ENCODE results near the gene KRTAP1-1. TPM values are rescaled to one million over a fixed set of nuclear protein-coding genes. Genes with fewer than 3 reads are reported as not detected.
"Not testable (repeated sequence)": the region's sequence is repeated elsewhere in the genome, so short reads cannot be mapped to it uniquely, and the experiment has no call there.

The KRTAP1-1 gene
- total RNA-seq, 3 donors from 2014 or later = not detected

DNA sequence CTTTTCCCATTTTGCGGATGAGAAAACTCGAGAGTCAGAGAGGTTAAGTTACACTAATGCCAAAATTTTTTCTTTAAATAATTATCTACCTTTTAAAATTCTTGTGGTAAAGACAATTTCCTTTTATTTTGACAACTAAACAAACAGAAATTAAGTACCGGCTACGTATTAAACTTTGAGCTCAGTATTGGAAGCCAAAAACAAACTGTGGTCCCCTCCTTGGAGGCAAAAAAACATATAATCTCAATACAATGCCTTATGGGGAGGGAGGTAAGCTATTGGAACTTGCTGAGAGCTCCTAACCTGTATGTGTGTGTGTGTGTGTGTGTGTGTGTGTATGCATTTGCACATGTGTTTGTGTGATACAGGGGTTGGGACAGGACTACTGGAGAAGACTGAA is 22.2 kb upstream of the KRTAP1-1 start:
- H3K4me1 Mint-ChIP-seq (ENCODE audit: low read depth) = no peaks in the 10 kb centered on the region
- H3K9me3 Mint-ChIP-seq = no peaks in the 10 kb centered on the region
- DNase-seq (no peak), ATAC-seq (no peak)
- no peaks in the 10 kb centered on the region for H3K36me3 Mint-ChIP-seq (ENCODE audit: insufficient read depth)
- H3K27me3 Mint-ChIP-seq (ENCODE audit: low read depth) = peaks cover 16% of the 10 kb centered on the region
- no peak overlapping the region for H3K4me3 Mint-ChIP-seq

- no peak for DNase-seq
- H3K4me1 Mint-ChIP-seq (ENCODE audit: low read depth) = no peaks in the 10 kb centered on the region
- H3K4me3 Mint-ChIP-seq = no peak overlapping the region
- H3K9me3 Mint-ChIP-seq = peaks cover 7% of the 10 kb centered on the region
- ATAC-seq = no peak
- H3K27me3 Mint-ChIP-seq (ENCODE audit: low read depth) = peaks cover 20% of the 10 kb centered on the region
- no peaks in the 10 kb centered on the region for H3K36me3 Mint-ChIP-seq (ENCODE audit: insufficient read depth)
These were observed 20.7 kb upstream of the KRTAP1-1 start for GRCh38 chr17:41061964-41062363.

DNA sequence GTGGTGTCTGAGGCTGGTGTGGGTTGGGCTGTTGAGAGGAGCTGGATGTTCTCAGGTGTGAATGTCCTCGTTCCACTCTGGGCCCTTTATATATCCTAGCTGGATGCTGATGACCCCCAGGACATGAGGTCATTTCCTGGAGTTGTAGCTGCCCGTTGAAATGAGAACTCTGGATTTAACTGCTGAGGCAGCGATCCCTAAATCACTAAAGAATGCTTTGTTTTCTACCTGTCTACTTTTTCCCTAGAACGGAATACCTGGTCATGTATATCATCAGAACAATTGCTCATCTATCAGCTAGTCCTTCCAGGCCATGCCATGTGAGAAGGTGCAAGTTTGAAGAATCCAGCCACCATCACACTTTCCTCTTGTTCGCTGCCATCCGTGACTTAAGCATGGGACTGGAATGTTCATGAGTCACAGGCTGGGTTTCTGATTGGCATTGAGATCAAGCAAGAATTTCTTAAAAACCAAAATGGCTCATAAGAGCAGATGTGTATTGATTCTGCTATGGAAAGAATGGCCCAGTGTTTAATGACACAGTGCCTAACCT is 18.9 kb upstream of the KRTAP1-1 start, which contains the start of gene KRTAP2-3:
Gene KRTAP2-3 (minus strand): TSS at position 63 of the 553 bp plus-strand sequence. CDS start 64 bp downstream, outside the sequence.
- H3K4me1 Mint-ChIP-seq (ENCODE audit: low read depth) = no peaks in the 10 kb centered on the region
- no peak for DNase-seq
- H3K27me3 Mint-ChIP-seq (ENCODE audit: low read depth) = peaks cover 31% of the 10 kb centered on the region
- H3K9me3 Mint-ChIP-seq = peaks cover 7% of the 10 kb centered on the region
- H3K36me3 Mint-ChIP-seq (ENCODE audit: insufficient read depth) = no peaks in the 10 kb centered on the region
- no peak within 1 kb of the TSS for H3K4me3 Mint-ChIP-seq
- no peak for ATAC-seq

DNA sequence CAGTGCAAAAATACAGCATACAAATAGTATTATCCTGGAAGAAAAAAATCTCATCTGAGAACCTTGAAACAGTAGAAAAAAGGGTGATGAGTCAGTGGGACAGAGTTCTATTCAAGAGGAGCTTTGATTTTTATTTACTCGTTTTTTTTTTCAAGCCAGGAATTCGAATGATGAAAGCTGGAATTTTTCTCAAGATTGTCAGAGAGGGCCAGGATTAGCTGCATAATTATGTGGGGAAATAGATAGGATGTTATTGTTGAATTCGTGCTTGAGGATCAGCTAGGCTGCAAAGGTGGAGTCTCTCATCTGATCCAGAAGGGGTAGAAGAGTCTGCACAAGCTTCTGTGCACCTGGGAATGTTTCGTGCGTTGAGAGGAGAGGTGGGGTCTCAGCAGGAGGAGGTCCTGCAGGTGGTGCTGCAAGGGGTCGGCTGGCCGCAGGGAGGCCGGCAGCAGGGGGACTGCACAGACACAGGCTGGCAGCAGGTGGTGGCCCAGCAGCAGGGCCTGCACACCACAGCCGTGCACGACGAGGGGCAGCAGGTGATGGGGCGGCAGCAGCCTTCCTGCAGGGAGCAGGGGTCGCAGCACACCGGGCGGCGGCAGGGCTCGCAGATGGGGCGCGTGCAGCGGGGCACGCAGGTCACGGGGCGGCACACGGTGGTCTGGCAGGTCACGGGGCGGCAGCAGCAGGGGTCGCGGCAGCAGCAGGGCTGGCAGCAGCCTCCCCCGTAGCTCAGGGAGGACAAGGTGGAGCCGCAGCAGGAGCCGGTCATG is 18.2 kb upstream of the KRTAP1-1 start:
- H3K27me3 Mint-ChIP-seq (ENCODE audit: low read depth) = peaks cover 32% of the 10 kb centered on the region
- not testable (repeated sequence) for ATAC-seq; DNase-seq; H3K36me3 Mint-ChIP-seq (ENCODE audit: insufficient read depth); H3K4me1 Mint-ChIP-seq (ENCODE audit: low read depth); H3K9me3 Mint-ChIP-seq; H3K4me3 Mint-ChIP-seq

GRCh38 chr17:41058741-41059140 is 17.5 kb upstream of the KRTAP1-1 start:
- Mint-ChIP-seq H3K27me3 (ENCODE audit: low read depth) (peaks cover 32% of the 10 kb centered on the region), H3K36me3 (ENCODE audit: insufficient read depth) (no peaks in the 10 kb centered on the region), H3K4me1 (ENCODE audit: low read depth) (no peaks in the 10 kb centered on the region), H3K9me3 (peaks cover 7% of the 10 kb centered on the region), H3K4me3 (no peak overlapping the region)
- ATAC-seq (no peak), DNase-seq (no peak)

- DNase-seq = no peak
- ATAC-seq = no peak
- Mint-ChIP-seq H3K9me3 (peaks cover 7% of the 10 kb centered on the region), H3K27me3 (ENCODE audit: low read depth) (peaks cover 32% of the 10 kb centered on the region), H3K4me3 (no peak overlapping the region), H3K4me1 (ENCODE audit: low read depth) (no peaks in the 10 kb centered on the region), H3K36me3 (ENCODE audit: insufficient read depth) (no peaks in the 10 kb centered on the region)
These were observed 16.3 kb upstream of the KRTAP1-1 start for GRCh38 chr17:41057547-41057946.

- not testable (repeated sequence) for H3K4me1 Mint-ChIP-seq (ENCODE audit: low read depth); H3K4me3 Mint-ChIP-seq; DNase-seq; ATAC-seq; H3K9me3 Mint-ChIP-seq; H3K36me3 Mint-ChIP-seq (ENCODE audit: insufficient read depth)
- H3K27me3 Mint-ChIP-seq (ENCODE audit: low read depth) = peaks cover 30% of the 10 kb centered on the region
These were observed 13.9 kb upstream of the KRTAP1-1 start, which contains the start of gene KRTAP2-2 for GRCh38 chr17:41055130-41055529. TSS of gene KRTAP2-2 (minus strand) at chr17:41055230. CDS start at chr17:41055211, 19 bp downstream.

DNA sequence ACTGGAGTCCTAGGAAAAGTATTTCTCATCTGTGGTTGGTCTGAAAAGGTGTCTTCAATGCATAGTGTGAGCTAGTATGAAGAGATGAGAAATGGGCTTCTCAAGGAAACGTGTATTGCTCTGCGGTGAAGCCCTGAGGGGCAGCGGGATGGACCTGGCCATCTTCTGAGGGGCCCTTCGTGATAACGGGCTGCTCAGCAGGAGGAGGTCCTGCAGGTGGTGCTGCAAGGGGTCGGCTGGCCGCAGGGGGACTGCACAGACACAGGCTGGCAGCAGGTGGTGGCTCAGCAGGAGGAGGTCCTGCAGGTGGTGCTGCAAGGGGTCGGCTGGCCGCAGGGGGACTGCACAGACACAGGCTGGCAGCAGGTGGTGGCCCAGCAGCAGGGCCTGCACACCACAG is 13.3 kb upstream of the KRTAP1-1 start:
- not testable (repeated sequence) for H3K36me3 Mint-ChIP-seq (ENCODE audit: insufficient read depth); H3K4me1 Mint-ChIP-seq (ENCODE audit: low read depth); H3K9me3 Mint-ChIP-seq; ATAC-seq; H3K4me3 Mint-ChIP-seq; DNase-seq
- peaks cover 27% of the 10 kb centered on the region for H3K27me3 Mint-ChIP-seq (ENCODE audit: low read depth)

- DNase-seq (no peak), ATAC-seq (no peak)
- no peaks in the 10 kb centered on the region for H3K36me3 Mint-ChIP-seq (ENCODE audit: insufficient read depth)
- no peak overlapping the region for H3K4me3 Mint-ChIP-seq
- peaks cover 7% of the 10 kb centered on the region for H3K9me3 Mint-ChIP-seq
- H3K27me3 Mint-ChIP-seq (ENCODE audit: low read depth) = peaks cover 24% of the 10 kb centered on the region
- H3K4me1 Mint-ChIP-seq (ENCODE audit: low read depth) = no peaks in the 10 kb centered on the region
These were observed 12.8 kb upstream of the KRTAP1-1 start for GRCh38 chr17:41054025-41054424.

GRCh38 chr17:41052566-41052965 is 11.3 kb upstream of the KRTAP1-1 start:
- Mint-ChIP-seq H3K27me3 (ENCODE audit: low read depth) (peaks cover 19% of the 10 kb centered on the region), H3K4me3 (no peak overlapping the region), H3K4me1 (ENCODE audit: low read depth) (no peaks in the 10 kb centered on the region), H3K36me3 (ENCODE audit: insufficient read depth) (no peaks in the 10 kb centered on the region), H3K9me3 (peaks cover 5% of the 10 kb centered on the region)
- DNase-seq (no peak), ATAC-seq (no peak)

DNA sequence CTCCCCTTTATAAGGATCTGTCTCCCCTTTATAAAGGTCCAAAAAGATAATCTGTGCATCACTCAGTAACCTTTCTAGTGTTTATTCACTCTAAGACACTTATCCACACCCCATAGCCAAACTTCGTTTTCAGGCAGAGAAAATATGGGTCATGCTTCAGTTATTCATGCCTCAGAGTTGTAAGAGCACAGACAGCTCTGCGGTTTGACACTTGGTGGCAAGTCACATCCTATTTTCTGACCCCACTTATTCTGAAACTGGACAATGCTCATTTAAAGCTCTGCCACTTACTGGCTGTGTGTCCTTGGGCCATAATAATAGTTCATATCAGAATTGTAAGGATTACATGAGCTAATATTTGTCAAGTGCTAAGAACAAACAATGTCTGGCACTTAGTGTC is 7.9 kb upstream of the KRTAP1-1 start:
- Mint-ChIP-seq H3K9me3 (no peaks in the 10 kb centered on the region), H3K27me3 (ENCODE audit: low read depth) (peaks cover 14% of the 10 kb centered on the region), H3K4me1 (ENCODE audit: low read depth) (no peaks in the 10 kb centered on the region), H3K36me3 (ENCODE audit: insufficient read depth) (no peaks in the 10 kb centered on the region), H3K4me3 (no peak overlapping the region)
- no peak for ATAC-seq
- no peak for DNase-seq

GRCh38 chr17:41048441-41048840 is 7.2 kb upstream of the KRTAP1-1 start:
- Mint-ChIP-seq H3K4me3 (no peak overlapping the region), H3K36me3 (ENCODE audit: insufficient read depth) (no peaks in the 10 kb centered on the region), H3K9me3 (peaks cover 3% of the 10 kb centered on the region), H3K27me3 (ENCODE audit: low read depth) (peaks cover 18% of the 10 kb centered on the region), H3K4me1 (ENCODE audit: low read depth) (no peaks in the 10 kb centered on the region)
- ATAC-seq (no peak), DNase-seq (no peak)

DNA sequence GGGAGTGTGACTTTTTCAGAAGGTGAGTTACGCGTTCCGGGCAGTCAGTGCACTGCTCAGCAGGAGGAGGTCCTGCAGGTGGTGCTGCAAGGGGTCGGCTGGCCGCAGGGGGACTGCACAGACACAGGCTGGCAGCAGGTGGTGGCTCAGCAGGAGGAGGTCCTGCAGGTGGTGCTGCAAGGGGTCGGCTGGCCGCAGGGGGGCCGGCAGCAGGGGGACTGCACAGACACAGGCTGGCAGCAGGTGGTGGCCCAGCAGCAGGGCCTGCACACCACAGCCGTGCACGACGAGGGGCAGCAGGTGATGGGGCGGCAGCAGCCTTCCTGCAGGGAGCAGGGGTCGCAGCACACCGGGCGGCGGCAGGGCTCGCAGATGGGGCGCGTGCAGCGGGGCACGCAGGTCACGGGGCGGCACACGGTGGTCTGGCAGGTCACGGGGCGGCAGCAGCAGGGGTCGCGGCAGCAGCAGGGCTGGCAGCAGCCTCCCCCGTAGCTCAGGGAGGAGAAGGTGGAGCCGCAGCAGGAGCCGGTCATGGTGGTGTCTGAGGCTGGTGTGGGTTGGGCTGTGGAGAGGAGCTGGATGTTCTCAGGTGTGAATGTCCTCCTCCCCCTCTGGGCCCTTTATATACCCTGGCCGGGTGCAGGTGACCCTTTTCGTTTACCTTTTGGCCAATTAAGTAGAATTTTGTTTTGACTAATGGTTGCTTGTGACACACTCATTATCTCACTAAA is 5.7 kb upstream of the KRTAP1-1 start, which contains the start of gene KRTAP2-1:
Gene KRTAP2-1 (minus strand): TSS at position 582 of the 731 bp plus-strand sequence. CDS start 49 bp downstream, at position 533.
- peaks cover 18% of the 10 kb centered on the region for H3K27me3 Mint-ChIP-seq (ENCODE audit: low read depth)

GRCh38 chr17:41042953-41043352 is 1.7 kb upstream of the KRTAP1-1 start:
- Mint-ChIP-seq H3K36me3 (ENCODE audit: insufficient read depth) (no peaks in the 10 kb centered on the region), H3K27me3 (ENCODE audit: low read depth) (peaks cover 20% of the 10 kb centered on the region), H3K9me3 (peaks cover 6% of the 10 kb centered on the region), H3K4me1 (ENCODE audit: low read depth) (no peaks in the 10 kb centered on the region), H3K4me3 (no peak overlapping the region)
- no peak for ATAC-seq
- DNase-seq = no peak

More for the DNA sequence above, 5.7 kb upstream of the KRTAP1-1 start, which contains the start of gene KRTAP2-1:
- not testable (repeated sequence) for H3K4me3 Mint-ChIP-seq; H3K36me3 Mint-ChIP-seq (ENCODE audit: insufficient read depth); DNase-seq; H3K9me3 Mint-ChIP-seq; H3K4me1 Mint-ChIP-seq (ENCODE audit: low read depth); ATAC-seq

Measured in activated T-cell treated with anti-CD3 and anti-CD28 coated beads, Interleukin-2, amount 50 U/mL, for 4 hours (primary cell).